K562 (cell line): ENCODE data around the gene TNFSF9. TPM values are rescaled to one million over a fixed set of nuclear protein-coding genes. Genes with fewer than 3 reads are reported as not detected.
A peak's percentile ranks its signal among the peaks of the same experiment; 100 is the strongest.

Experiments
- ATAC-seq: fragments of 200-7000 bp; cut with Tn5 transposase; 3 replicates; pipeline ENCODE4 v1.9.1; 2020; ENCODE audit warnings: moderate library complexity
- BruUV-seq: library from RNA; stranded (reverse); fragments of 400-500 nt; replicated peaks from 2 replicates; lab custom pipeline; 2021; lab: Mats Ljungman, UMichigan
- CTCF ChIA-PET: fragments of 300-600 bp; formaldehyde crosslinking; extraction: SDS; loops from one replicate; lab custom pipeline; 2021; ENCODE audit warnings: low intra/inter-chr PET ratio; lab: Yijun Ruan, JAX
- POLR2A ChIA-PET: fragments of 300-600, 350-650 bp; sonication (Branson Sonifier 250); formaldehyde crosslinking; extraction: SDS; loops from one replicate; lab custom pipeline; 2021; ENCODE audit warnings: antibody characterized with exemption, inconsistent platforms; lab: Yijun Ruan, JAX
- DNase-seq, 4 experiments: peaks; one replicate each; pipeline versions ENCODE4 v3.0.0 to v3.0.0-alpha.2; 2011 to 2018; ENCODE audit warnings: low spot score in 3 of 4, mixed read lengths in 3 of 4; ENCODE audit errors: extremely low read depth in 1 of 4
- FAIRE-seq: peaks from 2 replicates; lab custom pipeline; 2011; peaks lifted over from hg19 to GRCh38; lab: Jason Lieb, UNC
- H2AFZ ChIP-seq: 2 replicates; pipeline ENCODE4 v1.6.0; 2011; ENCODE audit warnings: low read depth, low read length, control low read depth, inconsistent platforms
- H3K27ac ChIP-seq: fragments of 200-600 bp; 3 replicates; pipeline ENCODE4 v1.8.0; 2011; ENCODE audit warnings: low read depth, mild to moderate bottlenecking, control low read depth, inconsistent platforms, low read length, moderate library complexity, mixed read lengths; ENCODE audit errors: extremely low read depth
- H3K27me3 ChIP-seq, 2 experiments: fragments of 300-600 bp in 1 of 2; 2 replicates in 1 of 2; 3 replicates in 1 of 2; pipeline versions ENCODE4 v1.6.0 to v1.8.0; 2011; ENCODE audit warnings: inconsistent platforms in 2 of 2, low read length in 2 of 2, mild to moderate bottlenecking in 1 of 2, mixed read lengths in 1 of 2, moderate library complexity in 1 of 2; ENCODE audit not compliant: control insufficient read depth in 2 of 2, insufficient read depth in 2 of 2
- H3K36me3 ChIP-seq: fragments of 300-600 bp; 3 replicates; pipeline ENCODE4 v1.8.0; 2011; ENCODE audit warnings: mild to moderate bottlenecking, low read length, inconsistent platforms; ENCODE audit not compliant: control insufficient read depth, insufficient read depth
- H3K4me1 ChIP-seq, 2 experiments: fragments of 200-600 bp in 1 of 2; replicated peaks in 1 of 2; 2 replicates in 1 of 2; 3 replicates in 1 of 2; pipeline versions ENCODE4 v1.5.1 to v1.8.0; 2011; ENCODE audit warnings: inconsistent platforms in 2 of 2, low read length in 2 of 2, mild to moderate bottlenecking in 1 of 2, mixed read lengths in 1 of 2, moderate library complexity in 1 of 2; ENCODE audit not compliant: control insufficient read depth in 2 of 2, insufficient read depth in 2 of 2
- H3K4me2 ChIP-seq: 2 replicates; pipeline ENCODE4 v1.6.1; 2011; ENCODE audit warnings: low read length, control low read depth, inconsistent platforms, mixed read lengths; ENCODE audit not compliant: insufficient read depth
- H3K4me3 ChIP-seq: fragments of 200-600 bp; sonication (generic), shearing (Covaris generic); 2 replicates; pipeline ENCODE4 v1.5.1; 2016; ENCODE audit warnings: control low read depth, inconsistent platforms
- H3K79me2 ChIP-seq: fragments of 200-600 bp; 3 replicates; pipeline ENCODE4 v1.8.0; 2011; ENCODE audit warnings: low read length, inconsistent platforms; ENCODE audit not compliant: control insufficient read depth, insufficient read depth
- H3K9ac ChIP-seq, 2 experiments: 2 replicates each; pipeline versions ENCODE4 v1.6.0 to v1.6.1; 2011; ENCODE audit warnings: low read depth in 2 of 2, low read length in 2 of 2, control low read depth in 1 of 2, inconsistent platforms in 1 of 2, mild to moderate bottlenecking in 1 of 2, mixed read lengths in 1 of 2; ENCODE audit not compliant: insufficient read depth in 1 of 2
- H3K9me1 ChIP-seq: one replicate; pipeline ENCODE4 v1.6.0; 2011; ENCODE audit warnings: inconsistent platforms, mild to moderate bottlenecking, low read length, moderate library complexity; ENCODE audit not compliant: control insufficient read depth, insufficient read depth
- H3K9me3 ChIP-seq: replicated peaks from 2 replicates; pipeline ENCODE4 v1.5.1; 2011; ENCODE audit warnings: low read depth, low read length, inconsistent platforms; ENCODE audit not compliant: control insufficient read depth, insufficient read depth
- H4K20me1 ChIP-seq: replicated peaks from 2 replicates; pipeline ENCODE4 v1.6.1; 2011; ENCODE audit warnings: low read length, inconsistent platforms, mixed read lengths; ENCODE audit not compliant: control insufficient read depth, insufficient read depth
- CBFA2T3 ChIP-seq: fragments of 450-650 bp; IDR thresholded peaks from 2 replicates; pipeline ENCODE4 v1.6.1; 2017
- FOSL1 ChIP-seq: fragments of 200-800 bp; sonication (Bioruptor generic); conservative IDR thresholded peaks from 2 replicates; pipeline ENCODE4 v1.6.1; 2016; ENCODE audit warnings: missing genetic modification characterization, missing compliant biosample characterization
- GTF3C2 ChIP-seq: IDR thresholded peaks from 3 replicates; pipeline ENCODE4 v1.6.1; 2011; ENCODE audit warnings: borderline replicate concordance, mild to moderate bottlenecking, moderate library complexity; ENCODE audit not compliant: insufficient read length; ENCODE audit errors: extremely low read depth
- IRF1 ChIP-seq: sonication (generic); formaldehyde crosslinking; IDR thresholded peaks from 2 replicates; pipeline ENCODE4 v1.8.0; 2022; ENCODE audit warnings: missing genetic modification reagents, mild to moderate bottlenecking, borderline replicate concordance
- MCM3 ChIP-seq: fragments of 450-650 bp; IDR thresholded peaks from 2 replicates; pipeline ENCODE4 v1.6.1; 2016
- MEF2A ChIP-seq: IDR thresholded peaks from 2 replicates; pipeline ENCODE4 v1.6.1; 2011; ENCODE audit warnings: low read depth, mild to moderate bottlenecking, low read length, moderate library complexity; ENCODE audit not compliant: control insufficient read depth
- RCOR1 ChIP-seq, 2 experiments: IDR thresholded peaks; 2 replicates each; pipeline ENCODE4 v1.6.1; 2012; ENCODE audit warnings: low read depth in 2 of 2, low read length in 2 of 2, borderline replicate concordance in 1 of 2, improper control_type of control experiment in 1 of 2
- TARDBP ChIP-seq: fragments of 450-650 bp; IDR thresholded peaks from 2 replicates; pipeline ENCODE4 v1.6.1; 2016
- ZBTB2 ChIP-seq: fragments of 450-650 bp; IDR thresholded peaks from 2 replicates; pipeline ENCODE4 v1.6.1; 2016; ENCODE audit warnings: antibody characterized with exemption
- ZNF274 ChIP-seq: IDR thresholded peaks from 2 replicates; pipeline ENCODE4 v1.6.1; 2011; ENCODE audit warnings: low read depth, mild to moderate bottlenecking, low read length, moderate library complexity, borderline replicate concordance
- WGBS: fragments of 100-300 bp; shearing (Covaris generic); methylation state at CpG from one replicate; pipeline ENCODE4 v1.1.6; 2016; ENCODE audit warnings: low coverage, mixed read lengths; ENCODE audit not compliant: insufficient coverage; ENCODE audit errors: missing lambda C conversion rate; 5-methylcytosine and 5-hydroxymethylcytosine counted together
- in situ Hi-C: fragments of 300-500 bp; cut with MboI; formaldehyde crosslinking; loops from 4 replicates; pipeline ENCODE4 v1.15.0; 2018; ENCODE audit warnings: inconsistent platforms, mixed read lengths
- intact Hi-C: fragments of 100-400 bp; cut with micrococcal nuclease; formaldehyde crosslinking; loops from 2 replicates; pipeline ENCODE4 v1.14.2; 2022
- polyA plus RNA-seq, 8 experiments: library from polyadenylated mRNA; depleted of rRNA in 4 of 8; stranded (reverse) in 5 of 8; unstranded in 3 of 8; fragments of >200 nt; fragmentation: Nextera tagmentation in 2 of 8; fragmentation: Illumina TruSeq in 1 of 8; extraction: Ambion mirVana in 2 of 8; extraction: Trizol in 1 of 8; gene quantifications; 2 replicates each; pipeline versions ENCODE4 v1.2.1 to v1.2.3, GENCODE V29; 2011 to 2014; ENCODE audit warnings: inconsistent platforms in 1 of 8, missing spikeins in 1 of 8
- total RNA-seq, 7 experiments: library from RNA; depleted of rRNA in 6 of 7; stranded (reverse); fragments of >200 nt in 6 of 7; fragmentation: Illumina TruSeq in 2 of 7; extraction: Trizol in 2 of 7; gene quantifications; 2 replicates each; pipeline versions ENCODE4 v1.2.1 to v1.2.3, GENCODE V29; 2011 to 2021; ENCODE audit warnings: low replicate concordance in 1 of 7
- TF ChIP-seq, protein P1 (sequence below): IDR thresholded peaks from 2 replicates; pipeline ENCODE4 v1.6.1; 2016; ENCODE audit warnings: missing genetic modification characterization, missing compliant biosample characterization
- TF ChIP-seq, protein P2 (sequence below): fragments of 450-650 bp; IDR thresholded peaks from 2 replicates; pipeline ENCODE4 v1.6.1; 2016; ENCODE audit warnings: mild to moderate bottlenecking

Gene TNFSF9
- total and polyA plus RNA-seq, 9 of the 15 experiments (the other 6 are each of a cell fraction or from before 2014, with no cell fraction given): 1.4 to 17.9 (median 6.5) TPM

DNA sequence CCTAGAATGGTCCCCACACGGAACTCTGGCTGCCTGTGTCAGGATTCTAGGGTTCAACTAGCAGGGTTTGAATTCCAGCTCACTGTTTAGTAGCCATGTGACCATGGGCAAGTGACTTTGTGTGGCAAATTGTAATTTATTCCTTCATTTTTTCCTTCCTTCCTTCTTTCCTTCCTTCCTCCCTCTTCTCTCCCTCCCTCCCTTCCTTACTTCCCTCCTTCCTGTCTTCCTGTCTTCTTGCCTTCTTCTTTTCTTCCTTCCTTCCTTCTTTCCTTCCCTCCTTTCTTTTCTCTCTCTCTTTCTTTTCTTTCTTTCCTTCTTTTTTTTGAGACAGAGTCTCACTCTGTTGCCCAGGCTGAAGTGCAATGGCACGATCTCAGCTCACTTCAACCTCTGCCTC lies 40.7 kb upstream of the TNFSF9 start:
- ATAC-seq (no peak), DNase-seq (no peak), FAIRE-seq (no peak)
- no peaks in the 10 kb centered on the region for H3K36me3 ChIP-seq
- in situ Hi-C loops (no loop called here), intact Hi-C loops (no loop called here)
- H3K4me3 ChIP-seq: no peak overlapping the region
- H3K9me1 ChIP-seq: no peaks in the 10 kb centered on the region
- no peaks in the 10 kb centered on the region for H3K27me3 ChIP-seq
- no peaks in the 10 kb centered on the region; the same call in 1 of the 2 replicates for H3K9me3 ChIP-seq
- H3K79me2 ChIP-seq: no peaks in the 10 kb centered on the region
- H3K27ac ChIP-seq: no peak overlapping the region
- peaks cover 5% of the 10 kb centered on the region in 2 experiments; a peak in 4 of 5 replicates for H3K4me1 ChIP-seq
- no peak overlapping the region for H3K9ac ChIP-seq
- H3K4me2 ChIP-seq: no peak overlapping the region
- POLR2A ChIA-PET: interaction anchor here (1.1 kb wide), 1 partner anchor 9 kb away, joined by 5 read pairs; no protein-coding TSS in a partner anchor
- 8% methylated on average over 1 of the region's 2 CpGs for WGBS
- CTCF ChIA-PET: no interaction called here
- H2AFZ ChIP-seq: peak overlapping the region; percentile 87
- no TSS peak for BruUV-seq
- no peaks in the 10 kb centered on the region for H4K20me1 ChIP-seq
- TF ChIP-seq IRF1: no peak
- no peak for TF ChIP-seq CBFA2T3
- no peak for TF ChIP-seq TARDBP
- TF ChIP-seq, protein P1, sequence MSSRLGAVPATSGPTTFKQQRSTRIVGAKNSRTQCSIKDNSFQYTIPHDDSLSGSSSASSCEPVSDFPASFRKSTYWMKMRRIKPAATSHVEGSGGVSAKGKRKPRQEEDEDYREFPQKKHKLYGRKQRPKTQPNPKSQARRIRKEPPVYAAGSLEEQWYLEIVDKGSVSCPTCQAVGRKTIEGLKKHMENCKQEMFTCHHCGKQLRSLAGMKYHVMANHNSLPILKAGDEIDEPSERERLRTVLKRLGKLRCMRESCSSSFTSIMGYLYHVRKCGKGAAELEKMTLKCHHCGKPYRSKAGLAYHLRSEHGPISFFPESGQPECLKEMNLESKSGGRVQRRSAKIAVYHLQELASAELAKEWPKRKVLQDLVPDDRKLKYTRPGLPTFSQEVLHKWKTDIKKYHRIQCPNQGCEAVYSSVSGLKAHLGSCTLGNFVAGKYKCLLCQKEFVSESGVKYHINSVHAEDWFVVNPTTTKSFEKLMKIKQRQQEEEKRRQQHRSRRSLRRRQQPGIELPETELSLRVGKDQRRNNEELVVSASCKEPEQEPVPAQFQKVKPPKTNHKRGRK: peak; percentile 87
- TF ChIP-seq ZNF274: no peak
- TF ChIP-seq MCM3: 0 out of 2 replicates have a peak, but pooled peaks have one; percentile 56
- TF ChIP-seq FOSL1 (tag): no peak
- peak; percentile 52; the same call in 1 of the 2 replicates for TF ChIP-seq ZBTB2
- TF ChIP-seq RCOR1 (IDR thresholded peaks at IDR 0.05; ENCODE audit: borderline replicate concordance in 1 of 2, low read depth in 2 of 2, low read length in 2 of 2): no peak
- TF ChIP-seq, protein P2, sequence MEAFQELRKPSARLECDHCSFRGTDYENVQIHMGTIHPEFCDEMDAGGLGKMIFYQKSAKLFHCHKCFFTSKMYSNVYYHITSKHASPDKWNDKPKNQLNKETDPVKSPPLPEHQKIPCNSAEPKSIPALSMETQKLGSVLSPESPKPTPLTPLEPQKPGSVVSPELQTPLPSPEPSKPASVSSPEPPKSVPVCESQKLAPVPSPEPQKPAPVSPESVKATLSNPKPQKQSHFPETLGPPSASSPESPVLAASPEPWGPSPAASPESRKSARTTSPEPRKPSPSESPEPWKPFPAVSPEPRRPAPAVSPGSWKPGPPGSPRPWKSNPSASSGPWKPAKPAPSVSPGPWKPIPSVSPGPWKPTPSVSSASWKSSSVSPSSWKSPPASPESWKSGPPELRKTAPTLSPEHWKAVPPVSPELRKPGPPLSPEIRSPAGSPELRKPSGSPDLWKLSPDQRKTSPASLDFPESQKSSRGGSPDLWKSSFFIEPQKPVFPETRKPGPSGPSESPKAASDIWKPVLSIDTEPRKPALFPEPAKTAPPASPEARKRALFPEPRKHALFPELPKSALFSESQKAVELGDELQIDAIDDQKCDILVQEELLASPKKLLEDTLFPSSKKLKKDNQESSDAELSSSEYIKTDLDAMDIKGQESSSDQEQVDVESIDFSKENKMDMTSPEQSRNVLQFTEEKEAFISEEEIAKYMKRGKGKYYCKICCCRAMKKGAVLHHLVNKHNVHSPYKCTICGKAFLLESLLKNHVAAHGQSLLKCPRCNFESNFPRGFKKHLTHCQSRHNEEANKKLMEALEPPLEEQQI: no peak
- no peak for TF ChIP-seq MEF2A
- no peak for TF ChIP-seq GTF3C2
